ENCODE data around the gene CEL. TPM values are rescaled to one million over a fixed set of nuclear protein-coding genes. Genes with fewer than 3 reads are reported as not detected.

Gene CEL
- total and polyA plus RNA-seq, 2 experiments from 2014 or later = 0.27 to 2.3 TPM

- no peak overlapping the region for H2AFZ ChIP-seq
- H3K4me2 ChIP-seq = no peak overlapping the region
- Mint-ChIP-seq H3K27ac (no peak overlapping the region), H3K27me3 (ENCODE audit: insufficient read depth, low read depth, poor library complexity) (peaks cover 7% of the 10 kb centered on the region), H3K4me1 (peaks cover 6% of the 10 kb centered on the region), H3K9me3 (peaks cover 20% of the 10 kb centered on the region; the same call in 2 of the 3 replicates), H3K36me3 (ENCODE audit: low read depth) (peaks cover 6% of the 10 kb centered on the region), H3K4me3 (no peak overlapping the region)
- TF ChIP-seq STAT1 (IDR thresholded peaks at IDR 0.05; ENCODE audit: unreplicated experiment) = no peak
- no peak for TF ChIP-seq REST (IDR thresholded peaks at IDR 0.05; ENCODE audit: unreplicated experiment)
- no peak for TF ChIP-seq POLR2AphosphoS5 (IDR thresholded peaks at IDR 0.05; ENCODE audit: low read depth)
- TF ChIP-seq ZNF114 (CRISPR knock-in tag; IDR thresholded peaks at IDR 0.05) = no peak
- TF ChIP-seq ETS1 (IDR thresholded peaks at IDR 0.05) = no peak
- TF ChIP-seq CREB1 (CRISPR knock-in tag; IDR thresholded peaks at IDR 0.05; ENCODE audit: low read depth) = no peak
- no peak for TF ChIP-seq ZNF462 (CRISPR knock-in tag; IDR thresholded peaks at IDR 0.05)
- no peak for TF ChIP-seq CTCF (conservative IDR thresholded peaks at IDR 0.05; ENCODE audit: low read depth in 2 of 2)
- TF ChIP-seq NANOG (IDR thresholded peaks at IDR 0.05; ENCODE audit: borderline replicate concordance) = no peak
- TF ChIP-seq JUNB (IDR thresholded peaks at IDR 0.05; ENCODE audit: unreplicated experiment) = no peak
- TF ChIP-seq EZH2phosphoT487 (IDR thresholded peaks at IDR 0.05; ENCODE audit: unreplicated experiment) = no peak
- no peak for TF ChIP-seq EZH2 (IDR thresholded peaks at IDR 0.05; ENCODE audit: low read depth, unreplicated experiment)
- no peak for TF ChIP-seq ZNF331 (CRISPR knock-in tag; IDR thresholded peaks at IDR 0.05; ENCODE audit: low read depth)
- H3K79me2 ChIP-seq (replicated peaks; ENCODE audit: insufficient read depth) = peaks cover 12% of the 10 kb centered on the region
- no peaks in the 10 kb centered on the region for H3K36me3 ChIP-seq (ENCODE audit: insufficient read depth)
- H3F3A ChIP-seq (replicated peaks; ENCODE audit: low read depth) = no peaks in the 10 kb centered on the region
- DNase-seq (ENCODE audit: low spot score) = no peak
- no peak overlapping the region for H3K4me3 ChIP-seq
- H4K20me1 ChIP-seq (replicated peaks; ENCODE audit: insufficient read depth) = no peaks in the 10 kb centered on the region
- ATAC-seq = no peak
- no peaks in the 10 kb centered on the region; the same call in 1 of the 2 replicates for H3K27me3 ChIP-seq (ENCODE audit: insufficient read depth)
- H3K9me2 ChIP-seq (ENCODE audit: insufficient read depth) = no peaks in the 10 kb centered on the region
- H3K4me1 ChIP-seq (ENCODE audit: insufficient read depth) = peaks cover 6% of the 10 kb centered on the region; the same call in 1 of the 2 replicates
- no peak overlapping the region for H3K27ac ChIP-seq (ENCODE audit: low read depth)
These were observed 35.4 kb upstream of the CEL start for GRCh38 chr9:133026426-133026825.
